ENCODE measurements around the gene TMEM131L.
"Not testable (repeated sequence)": the region's sequence is repeated elsewhere in the genome, so short reads cannot be mapped to it uniquely, and the experiment has no call there.

The TMEM131L gene, protein sequence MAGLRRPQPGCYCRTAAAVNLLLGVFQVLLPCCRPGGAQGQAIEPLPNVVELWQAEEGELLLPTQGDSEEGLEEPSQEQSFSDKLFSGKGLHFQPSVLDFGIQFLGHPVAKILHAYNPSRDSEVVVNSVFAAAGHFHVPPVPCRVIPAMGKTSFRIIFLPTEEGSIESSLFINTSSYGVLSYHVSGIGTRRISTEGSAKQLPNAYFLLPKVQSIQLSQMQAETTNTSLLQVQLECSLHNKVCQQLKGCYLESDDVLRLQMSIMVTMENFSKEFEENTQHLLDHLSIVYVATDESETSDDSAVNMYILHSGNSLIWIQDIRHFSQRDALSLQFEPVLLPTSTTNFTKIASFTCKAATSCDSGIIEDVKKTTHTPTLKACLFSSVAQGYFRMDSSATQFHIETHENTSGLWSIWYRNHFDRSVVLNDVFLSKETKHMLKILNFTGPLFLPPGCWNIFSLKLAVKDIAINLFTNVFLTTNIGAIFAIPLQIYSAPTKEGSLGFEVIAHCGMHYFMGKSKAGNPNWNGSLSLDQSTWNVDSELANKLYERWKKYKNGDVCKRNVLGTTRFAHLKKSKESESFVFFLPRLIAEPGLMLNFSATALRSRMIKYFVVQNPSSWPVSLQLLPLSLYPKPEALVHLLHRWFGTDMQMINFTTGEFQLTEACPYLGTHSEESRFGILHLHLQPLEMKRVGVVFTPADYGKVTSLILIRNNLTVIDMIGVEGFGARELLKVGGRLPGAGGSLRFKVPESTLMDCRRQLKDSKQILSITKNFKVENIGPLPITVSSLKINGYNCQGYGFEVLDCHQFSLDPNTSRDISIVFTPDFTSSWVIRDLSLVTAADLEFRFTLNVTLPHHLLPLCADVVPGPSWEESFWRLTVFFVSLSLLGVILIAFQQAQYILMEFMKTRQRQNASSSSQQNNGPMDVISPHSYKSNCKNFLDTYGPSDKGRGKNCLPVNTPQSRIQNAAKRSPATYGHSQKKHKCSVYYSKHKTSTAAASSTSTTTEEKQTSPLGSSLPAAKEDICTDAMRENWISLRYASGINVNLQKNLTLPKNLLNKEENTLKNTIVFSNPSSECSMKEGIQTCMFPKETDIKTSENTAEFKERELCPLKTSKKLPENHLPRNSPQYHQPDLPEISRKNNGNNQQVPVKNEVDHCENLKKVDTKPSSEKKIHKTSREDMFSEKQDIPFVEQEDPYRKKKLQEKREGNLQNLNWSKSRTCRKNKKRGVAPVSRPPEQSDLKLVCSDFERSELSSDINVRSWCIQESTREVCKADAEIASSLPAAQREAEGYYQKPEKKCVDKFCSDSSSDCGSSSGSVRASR (N-terminal part only)

DNA sequence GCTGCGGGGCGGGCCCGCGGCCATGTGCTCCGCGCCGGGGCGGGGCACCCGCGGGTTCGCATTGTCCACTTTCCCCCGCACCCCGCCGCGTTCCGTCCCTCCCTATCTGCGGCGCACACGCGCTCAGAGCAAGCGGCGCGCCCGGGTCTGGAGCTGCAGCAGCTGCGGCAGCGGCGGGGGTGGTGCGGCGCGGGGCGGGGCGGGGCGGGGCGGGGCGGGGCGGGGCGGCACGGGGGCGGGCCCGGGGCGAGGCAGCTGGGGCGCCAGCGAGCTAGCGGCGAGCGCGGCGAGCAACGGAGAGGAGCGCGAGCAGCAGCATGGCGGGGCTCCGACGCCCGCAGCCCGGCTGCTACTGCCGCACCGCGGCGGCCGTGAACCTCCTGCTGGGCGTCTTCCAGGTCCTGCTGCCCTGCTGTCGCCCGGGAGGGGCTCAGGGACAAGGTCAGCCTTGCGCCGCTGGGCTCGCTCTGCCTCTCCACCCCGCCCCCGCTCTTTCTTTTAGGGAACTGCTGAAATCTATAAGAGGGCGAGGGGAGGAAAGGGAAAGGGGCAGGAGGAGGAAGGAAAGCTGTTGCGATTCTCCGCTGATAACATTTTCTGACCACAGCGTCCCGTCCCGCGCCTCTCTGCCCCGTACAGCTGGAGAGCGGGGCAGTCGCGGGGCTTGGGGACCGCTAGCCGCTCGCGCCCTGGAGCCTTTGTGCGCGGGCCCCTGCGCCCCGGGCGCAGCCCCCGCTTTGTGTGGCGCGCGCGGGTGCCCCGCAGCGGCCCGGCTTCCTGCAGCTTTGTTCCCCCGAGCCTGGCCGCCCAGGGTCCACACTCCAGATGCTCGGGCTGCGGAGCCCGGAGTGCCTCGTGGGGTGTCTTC, at the start of gene TMEM131L:
TSS of gene TMEM131L (plus strand) at position 280 of the 868 bp plus-strand sequence. CDS start at position 318, 38 bp downstream.
- Histone ChIP-seq H3K4me3 (ENCODE audit: low read length) (peak within 1 kb of the TSS; percentile 85), H3K36me3 (ENCODE audit: control insufficient read depth, low read depth, low read length) (peaks cover 3% of the 10 kb centered on the region), H3K9me3 (ENCODE audit: control insufficient read depth, low read depth, low read length) (no peaks in the 10 kb centered on the region), H3K4me1 (ENCODE audit: control insufficient read depth, low read depth, low read length) (peaks cover 17% of the 10 kb centered on the region), H3K27me3 (ENCODE audit: control insufficient read depth, insufficient read depth, low read length) (peaks cover 13% of the 10 kb centered on the region), H3K9ac (ENCODE audit: low read length) (peak within 1 kb of the TSS; percentile 86), H3K27ac (ENCODE audit: low read length) (no peak within 1 kb of the TSS)

DNA sequence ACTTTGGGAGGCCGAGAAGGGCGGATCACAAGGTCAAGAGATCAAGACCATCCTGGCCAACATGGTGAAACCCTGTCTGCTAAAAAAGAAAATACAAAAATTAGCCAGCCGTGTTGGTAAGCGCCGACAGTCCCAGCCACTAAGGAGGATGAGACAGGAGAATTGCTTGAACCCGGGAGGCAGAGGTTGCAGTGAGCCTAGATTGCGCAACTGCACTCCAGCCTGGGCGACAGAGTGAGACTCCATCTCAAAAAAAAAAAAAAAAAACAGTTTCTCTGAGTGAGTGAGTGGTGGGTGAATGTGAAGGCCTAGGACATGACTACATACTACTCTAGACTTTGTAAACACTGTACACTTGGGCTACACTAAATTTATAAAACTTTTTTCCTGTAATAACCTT, 49.7 kb upstream of the TMEM131L start:
- not testable (repeated sequence) for H3K9ac ChIP-seq (ENCODE audit: low read length); H3K27me3 ChIP-seq (ENCODE audit: control insufficient read depth, insufficient read depth, low read length); H3K36me3 ChIP-seq (ENCODE audit: control insufficient read depth, low read depth, low read length); H3K9me3 ChIP-seq (ENCODE audit: control insufficient read depth, low read depth, low read length); H3K4me1 ChIP-seq (ENCODE audit: control insufficient read depth, low read depth, low read length); H3K27ac ChIP-seq (ENCODE audit: low read length); H3K4me3 ChIP-seq (ENCODE audit: low read length)

DNA sequence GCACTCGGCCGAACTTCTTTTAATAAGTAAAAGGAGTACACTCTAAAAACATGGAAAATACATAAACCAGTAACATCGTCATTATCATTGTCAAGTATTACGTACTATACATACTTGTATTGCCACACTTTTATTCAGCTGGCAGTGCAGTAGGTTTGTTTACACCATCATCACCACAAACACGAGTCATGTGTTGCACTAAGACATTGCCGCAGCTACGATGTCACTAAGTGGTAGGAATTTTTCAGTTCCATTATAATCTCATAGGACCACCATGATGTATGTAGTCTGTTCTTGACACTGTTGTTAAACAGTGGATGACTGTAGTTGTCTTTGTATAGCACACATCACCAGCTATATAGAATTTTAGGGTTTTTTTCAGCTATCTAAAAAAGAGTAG, 48.0 kb upstream of the TMEM131L start:
- Histone ChIP-seq H3K27ac (ENCODE audit: low read length) (peak overlapping the region; percentile 2), H3K9ac (ENCODE audit: low read length) (no peak overlapping the region), H3K27me3 (ENCODE audit: control insufficient read depth, insufficient read depth, low read length) (no peaks in the 10 kb centered on the region), H3K9me3 (ENCODE audit: control insufficient read depth, low read depth, low read length) (no peaks in the 10 kb centered on the region), H3K4me1 (ENCODE audit: control insufficient read depth, low read depth, low read length) (no peaks in the 10 kb centered on the region), H3K4me3 (ENCODE audit: low read length) (no peak overlapping the region), H3K36me3 (ENCODE audit: control insufficient read depth, low read depth, low read length) (no peaks in the 10 kb centered on the region)

DNA sequence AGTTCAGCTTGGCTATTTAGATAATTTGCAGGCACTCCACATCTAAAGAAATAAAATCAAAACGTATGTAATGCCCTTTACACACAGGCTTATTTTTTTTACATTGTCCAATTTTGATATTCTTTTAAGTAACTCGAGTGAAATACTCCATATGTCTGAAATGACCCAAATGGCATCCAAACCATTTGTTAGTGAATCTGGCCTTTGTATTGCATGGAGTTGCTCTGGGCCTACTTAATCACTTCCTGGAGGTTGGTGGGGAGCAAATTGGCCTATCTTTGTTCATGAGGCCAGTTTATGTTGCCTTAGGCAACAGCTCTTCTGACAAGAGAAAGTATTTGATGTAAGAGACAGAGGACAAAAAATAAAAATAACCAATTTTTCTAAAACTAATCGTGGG, 47.6 kb upstream of the TMEM131L start:
- H3K4me3 ChIP-seq (ENCODE audit: low read length): no peak overlapping the region
- H3K4me1 ChIP-seq (ENCODE audit: control insufficient read depth, low read depth, low read length): no peaks in the 10 kb centered on the region
- no peaks in the 10 kb centered on the region for H3K27me3 ChIP-seq (ENCODE audit: control insufficient read depth, insufficient read depth, low read length)
- no peak overlapping the region for H3K9ac ChIP-seq (ENCODE audit: low read length)
- peak overlapping the region; percentile 2 for H3K27ac ChIP-seq (ENCODE audit: low read length)
- H3K36me3 ChIP-seq (ENCODE audit: control insufficient read depth, low read depth, low read length): no peaks in the 10 kb centered on the region
- H3K9me3 ChIP-seq (ENCODE audit: control insufficient read depth, low read depth, low read length): no peaks in the 10 kb centered on the region

DNA sequence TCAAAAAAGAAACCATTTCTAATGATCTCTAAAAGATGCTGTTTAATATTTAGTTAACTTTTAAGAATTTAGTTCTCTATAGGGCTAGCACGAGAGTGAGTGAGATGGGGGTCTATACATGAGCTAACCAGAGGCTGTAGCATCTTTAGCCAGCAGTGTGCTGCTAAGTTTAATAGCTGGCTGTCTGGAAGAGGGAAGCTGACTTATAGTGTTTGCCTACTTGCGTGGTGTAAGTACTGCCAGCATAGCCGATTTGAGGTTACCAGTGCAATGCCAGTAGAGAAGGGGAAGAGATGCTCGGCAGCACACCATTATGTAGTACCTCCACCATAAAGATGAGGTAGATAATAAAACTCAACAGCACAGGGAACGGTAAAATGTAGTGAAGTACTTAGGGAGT, 47.1 kb upstream of the TMEM131L start:
- Histone ChIP-seq H3K36me3 (ENCODE audit: control insufficient read depth, low read depth, low read length) (no peaks in the 10 kb centered on the region), H3K9ac (ENCODE audit: low read length) (no peak overlapping the region), H3K4me1 (ENCODE audit: control insufficient read depth, low read depth, low read length) (no peaks in the 10 kb centered on the region), H3K4me3 (ENCODE audit: low read length) (no peak overlapping the region), H3K27me3 (ENCODE audit: control insufficient read depth, insufficient read depth, low read length) (no peaks in the 10 kb centered on the region), H3K9me3 (ENCODE audit: control insufficient read depth, low read depth, low read length) (no peaks in the 10 kb centered on the region), H3K27ac (ENCODE audit: low read length) (no peak overlapping the region)

DNA sequence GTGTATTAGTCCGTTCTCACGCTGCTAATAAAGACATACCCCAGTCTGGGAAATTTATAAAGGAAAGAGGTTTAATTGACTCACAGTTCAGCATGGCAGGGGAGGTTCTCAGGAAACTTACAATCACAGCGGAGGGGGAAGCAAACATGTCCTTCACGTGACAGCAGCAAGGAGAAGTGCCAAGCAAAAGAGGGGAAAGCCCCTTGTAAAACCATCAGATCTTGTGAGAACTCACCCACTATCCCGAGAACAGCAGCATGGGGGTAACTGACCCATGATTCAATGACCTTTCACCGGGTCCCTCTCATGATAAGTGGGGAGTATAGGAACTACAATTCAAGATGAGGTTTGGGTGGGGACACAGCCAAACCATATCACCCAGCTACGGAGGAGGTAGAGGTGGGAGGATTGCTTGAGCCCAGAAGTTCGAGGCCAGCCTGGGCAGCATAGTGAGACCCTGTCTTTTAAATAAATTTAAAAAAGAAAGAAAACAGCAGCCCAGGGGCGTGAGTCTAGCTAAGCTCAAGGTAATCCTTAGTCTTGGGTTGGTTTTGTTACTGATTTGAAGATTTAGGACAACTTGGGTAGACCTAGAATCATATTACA, 46.4 kb upstream of the TMEM131L start:
- no peaks in the 10 kb centered on the region for H3K36me3 ChIP-seq (ENCODE audit: control insufficient read depth, low read depth, low read length)
- no peaks in the 10 kb centered on the region for H3K9me3 ChIP-seq (ENCODE audit: control insufficient read depth, low read depth, low read length)
- H3K4me3 ChIP-seq (ENCODE audit: low read length): no peak overlapping the region
- H3K9ac ChIP-seq (ENCODE audit: low read length): no peak overlapping the region
- no peaks in the 10 kb centered on the region for H3K27me3 ChIP-seq (ENCODE audit: control insufficient read depth, insufficient read depth, low read length)
- no peaks in the 10 kb centered on the region for H3K4me1 ChIP-seq (ENCODE audit: control insufficient read depth, low read depth, low read length)
- H3K27ac ChIP-seq (ENCODE audit: low read length): no peak overlapping the region

DNA sequence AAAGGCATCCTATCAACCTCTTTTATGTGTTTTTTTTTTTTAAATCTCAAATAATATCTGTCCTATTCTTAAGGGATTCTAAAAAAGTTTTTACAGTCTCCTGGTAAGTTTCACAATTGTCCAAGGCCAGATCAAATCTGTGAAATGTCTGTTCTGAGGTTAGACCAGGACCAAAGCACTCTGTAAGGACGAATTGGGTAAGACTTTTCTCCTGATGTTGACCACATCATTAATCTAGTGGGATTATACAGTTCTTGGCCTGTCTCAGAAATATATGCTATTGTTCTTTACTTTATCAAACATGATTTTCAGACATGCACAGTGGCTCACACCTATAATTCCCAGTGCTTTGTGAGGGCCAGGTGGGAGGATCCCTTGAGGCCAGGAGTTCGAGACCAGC, 45.8 kb upstream of the TMEM131L start:
- H3K27me3 ChIP-seq (ENCODE audit: control insufficient read depth, insufficient read depth, low read length): no peaks in the 10 kb centered on the region
- H3K36me3 ChIP-seq (ENCODE audit: control insufficient read depth, low read depth, low read length): no peaks in the 10 kb centered on the region
- no peaks in the 10 kb centered on the region for H3K9me3 ChIP-seq (ENCODE audit: control insufficient read depth, low read depth, low read length)
- no peak overlapping the region for H3K27ac ChIP-seq (ENCODE audit: low read length)
- no peak overlapping the region for H3K4me3 ChIP-seq (ENCODE audit: low read length)
- no peaks in the 10 kb centered on the region for H3K4me1 ChIP-seq (ENCODE audit: control insufficient read depth, low read depth, low read length)
- H3K9ac ChIP-seq (ENCODE audit: low read length): no peak overlapping the region

DNA sequence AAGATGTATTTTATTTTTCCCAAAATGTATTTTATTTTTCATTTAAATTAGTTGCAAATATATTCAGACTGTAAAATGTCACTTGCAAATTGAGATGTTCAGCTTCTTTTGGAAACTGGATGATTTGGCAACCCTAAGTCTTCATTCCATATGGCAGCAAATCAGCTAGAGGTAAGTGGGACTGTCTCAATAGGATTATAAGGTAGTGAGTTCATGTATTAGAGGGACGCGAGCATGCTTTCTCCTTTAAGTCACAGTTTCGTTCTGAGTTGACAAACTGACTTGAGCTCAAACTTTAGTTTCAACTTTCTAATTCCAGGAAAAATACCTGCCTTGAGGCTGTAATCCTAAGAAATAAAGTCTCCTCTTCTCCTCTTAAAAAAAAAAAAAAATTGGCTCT, 44.2 kb upstream of the TMEM131L start:
- Histone ChIP-seq H3K36me3 (ENCODE audit: control insufficient read depth, low read depth, low read length) (no peaks in the 10 kb centered on the region), H3K9me3 (ENCODE audit: control insufficient read depth, low read depth, low read length) (no peaks in the 10 kb centered on the region), H3K27me3 (ENCODE audit: control insufficient read depth, insufficient read depth, low read length) (no peaks in the 10 kb centered on the region), H3K4me3 (ENCODE audit: low read length) (no peak overlapping the region), H3K27ac (ENCODE audit: low read length) (no peak overlapping the region), H3K4me1 (ENCODE audit: control insufficient read depth, low read depth, low read length) (no peaks in the 10 kb centered on the region), H3K9ac (ENCODE audit: low read length) (no peak overlapping the region)

DNA sequence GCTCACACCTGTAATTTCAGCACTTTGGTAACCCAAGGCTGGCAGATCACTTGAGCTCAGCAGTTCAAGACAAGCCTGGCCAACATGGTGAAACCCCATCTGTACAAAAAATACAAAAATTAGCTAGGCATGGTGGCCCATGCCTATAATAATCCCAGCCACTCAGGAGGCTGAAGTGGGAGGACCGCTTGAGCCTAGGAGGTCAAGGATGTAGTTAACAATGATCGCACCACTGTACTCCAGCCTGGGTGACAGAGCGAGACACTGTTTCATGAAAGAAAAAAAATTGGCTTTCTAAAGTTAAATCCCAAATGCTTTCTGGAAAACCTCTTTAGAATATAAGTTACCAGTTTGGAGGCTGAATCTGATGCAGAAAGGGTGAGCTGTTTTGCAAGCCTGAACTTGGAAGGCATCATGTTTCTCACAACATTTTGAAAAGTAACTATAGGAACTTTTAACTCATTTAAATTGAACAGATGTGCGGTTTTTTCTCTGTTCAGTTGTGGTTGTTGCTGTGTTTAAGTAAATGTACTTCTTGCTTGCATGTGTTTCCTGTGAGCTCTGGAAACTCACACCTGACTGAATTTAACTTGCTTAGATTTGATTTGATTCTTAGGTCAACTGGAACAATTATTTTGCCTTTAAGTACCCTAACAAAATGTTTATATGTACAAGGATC, 39.8 kb upstream of the TMEM131L start:
- Histone ChIP-seq H3K27me3 (ENCODE audit: control insufficient read depth, insufficient read depth, low read length) (no peaks in the 10 kb centered on the region), H3K9ac (ENCODE audit: low read length) (no peak overlapping the region), H3K4me1 (ENCODE audit: control insufficient read depth, low read depth, low read length) (no peaks in the 10 kb centered on the region), H3K36me3 (ENCODE audit: control insufficient read depth, low read depth, low read length) (no peaks in the 10 kb centered on the region), H3K27ac (ENCODE audit: low read length) (no peak overlapping the region), H3K9me3 (ENCODE audit: control insufficient read depth, low read depth, low read length) (no peaks in the 10 kb centered on the region), H3K4me3 (ENCODE audit: low read length) (no peak overlapping the region)

Measured in iPS-18a (cell line).